Right ventricle myocardium inferior (tissue), 1 donor: ENCODE results near the gene TMA7B. TPM values are rescaled to one million over a fixed set of nuclear protein-coding genes. Genes with fewer than 3 reads are reported as not detected.

Source experiments
- ATAC-seq: fragments of 200-7000 bp; cut with Tn5 transposase; one replicate; pipeline ENCODE4 v1.9.1; 2020; ENCODE audit warnings: mild to moderate bottlenecking, moderate library complexity
- DNase-seq: peaks from one replicate; pipeline ENCODE4 v3.0.0; 2021; ENCODE audit errors: missing footprints
- intact Hi-C: fragments of 100-400 bp; cut with DNase I; formaldehyde crosslinking; loops from one replicate; pipeline ENCODE4 v1.11.0; 2022
- total RNA-seq: library from RNA; stranded (reverse); fragmentation: NEBNext Ultra II Directional; extraction: Animal tissue kit (Norgen Biotek cat#: 25700); gene quantifications from one replicate; pipeline ENCODE4 v1.2.1, GENCODE V29; 2021
- donor health status: DM: no; HTN: yes; CAD: no; lungs with severe emphysema.

Gene TMA7B
- total RNA-seq, 1 donor from 2014 or later = not detected

DNA sequence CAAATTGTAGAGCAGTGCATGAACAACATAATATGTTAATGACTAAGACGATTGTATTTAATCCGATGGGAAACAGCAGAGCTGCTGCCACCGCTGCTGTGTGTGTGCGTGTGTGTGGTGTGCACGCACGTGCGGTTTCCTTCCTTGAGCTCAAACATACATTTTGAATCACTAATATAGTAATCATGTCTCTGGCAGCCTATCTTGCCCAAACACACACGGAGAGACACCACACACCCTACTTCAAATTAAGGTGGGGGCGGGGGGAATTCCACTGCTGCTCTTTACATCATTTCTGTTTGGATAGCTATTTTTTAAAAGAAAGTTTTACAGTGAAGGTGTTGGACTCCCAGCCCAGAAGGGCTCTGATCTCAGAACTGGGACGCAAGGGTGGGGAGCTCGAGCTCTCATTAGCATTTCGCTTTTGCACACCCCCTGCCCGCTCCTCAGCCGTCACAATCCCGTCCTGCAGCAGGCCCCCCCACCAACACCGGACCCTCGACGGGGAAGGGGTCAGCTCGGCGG lies 33.9 kb downstream of the TMA7B start:
- DNase-seq (no peak), ATAC-seq (no peak)
- intact Hi-C loops = no loop called here

DNA sequence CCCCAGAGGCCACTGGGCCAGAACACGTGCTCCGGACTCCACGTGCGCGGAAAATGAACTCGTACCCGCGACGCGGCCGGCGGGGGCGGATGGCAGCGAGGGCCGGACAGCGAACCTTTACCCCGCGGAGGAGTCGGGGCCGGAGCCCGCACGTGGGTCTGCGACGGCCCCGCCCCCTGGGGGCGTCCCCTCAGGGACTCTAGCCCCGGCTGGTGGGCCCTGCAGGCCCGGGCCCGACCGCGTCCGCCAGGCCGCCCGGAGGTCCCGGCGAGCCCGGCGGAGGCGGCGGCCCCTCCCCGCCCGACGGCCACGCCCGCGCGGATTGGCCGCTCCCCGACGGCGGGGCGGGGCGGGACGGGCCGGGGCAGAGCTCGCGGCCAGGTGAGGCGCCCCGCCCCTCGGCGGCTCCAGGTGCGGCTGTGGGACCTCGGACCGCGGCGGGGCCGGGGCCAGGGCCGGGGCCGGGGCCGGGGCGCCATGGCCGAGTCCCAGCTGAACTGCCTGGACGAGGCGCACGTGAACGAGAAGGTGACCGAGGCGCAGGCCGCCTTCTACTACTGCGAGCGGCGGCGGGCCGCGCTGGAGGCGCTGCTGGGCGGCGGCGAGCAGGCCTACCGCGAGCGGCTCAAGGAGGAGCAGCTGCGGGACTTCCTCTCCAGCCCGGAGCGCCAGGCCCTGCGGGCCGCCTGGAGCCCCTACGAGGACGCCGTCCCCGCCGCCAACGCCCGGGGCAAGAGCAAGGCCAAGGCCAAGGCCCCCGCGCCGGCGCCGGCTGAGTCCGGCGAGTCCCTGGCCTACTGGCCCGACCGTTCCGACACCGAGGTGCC lies 34.6 kb downstream of the TMA7B start, which contains the start of gene FAM83F:
Gene FAM83F, plus strand, starts transcription at position 389 of the 827 bp plus-strand sequence. Its CDS starts 89 bp downstream, at position 478.
- intact Hi-C loops = no loop called here
- no peak for ATAC-seq
- DNase-seq = no peak

DNA sequence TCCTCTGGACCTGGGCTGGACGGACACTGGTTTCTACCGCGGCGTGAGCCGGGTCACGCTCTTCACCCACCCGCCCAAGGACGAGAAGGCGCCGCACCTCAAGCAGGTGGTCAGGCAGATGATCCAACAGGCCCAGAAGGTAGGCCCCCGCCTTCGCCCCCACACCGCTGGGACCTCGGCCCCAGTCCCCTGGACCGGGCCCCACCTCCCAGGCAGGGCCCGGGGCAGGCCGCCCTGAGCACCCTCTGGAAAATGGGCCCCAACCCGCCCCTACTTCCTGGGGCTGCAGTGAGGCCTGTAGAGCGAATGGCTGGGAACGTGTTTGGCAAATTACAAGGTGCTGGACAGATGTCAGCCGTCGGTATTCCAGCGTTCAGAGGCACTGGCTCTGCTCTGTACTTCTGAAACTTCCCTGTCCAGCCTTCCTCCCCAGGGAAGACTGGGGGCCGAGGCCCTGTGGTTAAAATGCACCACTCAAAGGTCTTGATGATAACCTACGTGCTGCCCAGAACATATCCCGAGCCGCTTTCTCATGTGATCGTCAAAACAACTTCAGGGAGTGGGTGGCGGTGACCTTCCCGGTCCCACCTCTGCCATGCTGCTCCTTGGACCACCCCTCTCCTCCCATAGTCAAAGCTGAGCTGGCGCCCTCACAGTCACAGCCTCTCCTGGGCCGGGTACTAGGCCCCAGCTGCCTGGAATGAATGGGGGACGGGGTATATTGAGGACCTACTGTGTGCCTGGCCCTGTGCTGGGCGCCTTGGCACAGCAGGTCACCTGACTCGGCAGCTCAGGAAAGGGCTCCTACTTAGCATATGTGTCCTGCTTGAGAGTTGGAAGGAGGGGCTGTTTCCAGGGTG lies 35.4 kb downstream of the TMA7B start:
- no peak for ATAC-seq
- intact Hi-C loops = no loop called here
- DNase-seq = no peak

DNA sequence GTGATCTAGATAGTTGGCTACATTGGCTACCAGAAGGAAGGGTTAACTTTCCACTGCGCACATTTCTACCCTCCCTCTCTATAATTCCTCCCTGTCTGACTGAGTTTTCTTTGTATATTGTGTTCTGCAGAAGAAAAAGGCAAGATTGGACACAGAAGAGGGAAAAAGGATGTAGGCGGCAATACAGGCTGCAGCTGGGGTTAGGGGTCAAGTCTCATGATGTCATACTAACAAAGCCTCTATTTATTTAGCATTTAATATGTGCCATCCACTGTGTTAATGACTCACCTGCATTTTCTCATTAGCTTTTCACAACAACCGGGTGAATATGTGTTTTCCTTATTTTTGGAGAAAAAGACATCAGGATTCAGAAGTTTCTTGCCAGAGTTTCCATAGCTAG lies 36.5 kb downstream of the TMA7B start:
- intact Hi-C loops = no loop called here
- no peak for ATAC-seq
- no peak for DNase-seq

DNA sequence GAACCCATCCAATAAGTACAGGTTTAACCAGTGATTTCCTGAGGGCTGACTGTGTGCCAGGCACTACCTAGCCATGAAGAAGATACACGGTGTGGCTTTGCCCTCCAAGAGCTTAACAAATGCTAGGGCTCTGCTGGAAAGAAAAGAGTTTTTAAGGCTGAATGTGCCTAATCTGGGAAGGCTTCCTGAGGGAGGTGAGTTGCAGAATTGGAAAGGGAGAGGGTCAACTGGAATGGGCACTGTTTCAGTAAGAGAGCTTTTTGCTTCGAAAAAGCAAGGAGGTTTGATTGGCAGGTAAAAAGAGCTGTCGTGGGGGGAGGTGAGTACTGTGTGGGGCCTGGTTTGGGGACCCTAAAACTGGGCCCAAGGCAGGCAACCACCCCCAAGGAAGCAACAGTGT lies 37.2 kb downstream of the TMA7B start:
- intact Hi-C loops = no loop called here
- ATAC-seq (no peak), DNase-seq (no peak)

DNA sequence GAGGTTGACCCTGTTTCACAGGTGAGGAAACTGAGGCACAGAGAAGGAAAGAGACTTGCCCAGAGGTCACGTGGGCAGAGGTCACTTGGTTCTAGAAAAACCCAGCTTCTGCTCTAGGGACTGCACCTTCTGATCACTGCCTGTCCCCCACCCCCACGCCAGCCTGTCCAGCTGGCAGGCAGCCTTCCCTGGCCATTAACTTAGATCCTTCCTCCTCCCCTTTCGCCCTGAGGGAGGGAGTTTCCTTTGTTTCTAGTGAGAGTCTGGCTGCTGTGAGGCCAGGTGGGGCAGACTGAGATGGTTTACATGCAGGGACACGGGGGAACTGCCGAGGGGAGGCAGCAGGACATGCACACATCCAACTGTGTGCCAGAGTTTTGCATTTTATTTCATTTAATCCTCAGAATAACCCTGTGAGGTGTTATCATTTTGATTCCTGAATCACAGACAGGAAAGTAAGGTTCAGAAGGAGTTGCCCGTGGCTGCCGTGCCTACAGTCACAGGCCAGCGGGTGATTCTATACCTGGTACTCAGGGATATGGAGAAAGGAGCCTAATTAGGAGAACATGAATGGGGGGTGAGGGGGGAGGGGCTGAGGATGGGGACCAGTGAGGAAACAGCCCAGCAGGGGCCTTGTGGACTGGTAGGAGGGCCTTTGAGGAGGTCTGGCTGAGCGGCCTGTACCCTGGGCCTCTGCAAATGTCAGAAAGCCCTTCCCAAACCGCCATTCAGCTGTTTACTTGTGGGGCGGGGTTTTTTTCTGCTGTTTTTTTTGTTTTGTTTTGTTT lies 37.9 kb downstream of the TMA7B start:
- ATAC-seq (peak; percentile 53), DNase-seq (no peak)
- intact Hi-C loops = no loop called here

DNA sequence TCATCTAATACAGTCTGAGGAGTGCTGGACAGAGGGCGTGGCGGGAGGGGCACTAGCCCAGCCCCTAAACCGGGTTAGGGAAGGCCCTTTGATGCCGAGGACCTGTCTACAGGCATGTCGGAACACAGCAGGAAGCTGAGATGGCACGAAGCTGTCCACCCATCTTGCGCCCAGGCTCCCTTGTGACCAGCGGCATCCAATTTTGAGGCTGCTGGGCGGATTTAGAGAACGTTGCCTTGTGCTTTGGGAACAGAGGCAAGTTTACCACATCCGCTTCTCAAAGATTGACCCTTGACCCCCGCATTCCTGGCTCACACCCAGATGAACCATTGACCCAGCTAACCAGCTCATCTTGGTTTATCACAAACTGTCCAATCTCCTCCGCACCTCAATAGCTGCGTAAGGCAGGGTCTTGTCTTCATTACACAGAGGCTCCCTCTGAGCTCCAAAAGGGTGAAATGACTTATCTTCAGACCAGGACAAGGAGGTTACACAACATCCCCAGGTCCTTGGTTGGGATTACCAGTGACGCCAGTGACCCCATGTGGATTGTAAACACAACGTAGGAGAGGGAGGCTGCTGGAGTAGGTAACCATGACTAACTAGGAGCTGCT lies 39.1 kb downstream of the TMA7B start:
- no peak for DNase-seq
- ATAC-seq = no peak
- intact Hi-C loops = no loop called here

DNA sequence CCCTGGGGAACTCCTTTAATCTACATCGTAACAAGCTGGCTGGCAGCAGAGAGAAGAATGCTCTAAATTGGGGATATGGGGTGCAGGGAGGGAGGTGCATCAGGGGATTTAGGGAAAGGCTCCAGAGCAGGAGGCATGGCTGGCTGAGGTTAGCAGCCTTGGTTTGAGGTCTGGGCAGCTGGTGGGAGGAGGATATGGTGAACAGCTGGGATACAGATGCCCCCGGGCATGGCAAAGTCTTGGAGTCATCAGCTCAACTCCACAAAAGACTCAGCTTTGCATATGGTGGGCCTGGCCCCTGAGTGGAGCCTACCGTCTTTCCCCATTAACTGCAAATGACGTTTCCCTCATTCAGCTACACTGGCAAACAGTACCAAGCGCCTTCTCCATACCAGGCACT lies 40.0 kb downstream of the TMA7B start:
- intact Hi-C loops = loop anchor here (5.0 kb wide), 1 partner anchor 33 kb away; no protein-coding TSS in a partner anchor
- ATAC-seq = no peak
- DNase-seq = no peak

DNA sequence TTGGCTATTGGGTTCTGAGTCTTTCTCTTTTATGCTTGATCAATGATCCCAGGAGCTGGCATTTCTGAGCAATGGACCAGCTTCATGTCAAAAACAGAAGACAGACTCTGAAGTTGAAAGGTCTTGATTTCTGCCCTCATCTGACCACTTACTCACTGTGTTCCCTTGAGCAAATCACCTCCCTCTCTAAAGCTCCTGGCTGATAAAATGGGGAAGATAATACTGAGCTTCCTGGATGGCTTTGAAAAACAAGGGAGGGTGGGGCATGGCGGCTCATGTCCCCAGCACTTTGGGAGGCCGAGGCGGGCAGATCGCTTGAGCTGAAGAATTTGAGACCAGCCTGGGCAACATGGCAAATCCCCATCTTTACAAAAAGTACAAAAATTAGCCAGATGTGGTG lies 40.9 kb downstream of the TMA7B start:
- no peak for ATAC-seq
- intact Hi-C loops = loop anchor here (5.0 kb wide), 1 partner anchor 34 kb away; no protein-coding TSS in a partner anchor
- DNase-seq = no peak

DNA sequence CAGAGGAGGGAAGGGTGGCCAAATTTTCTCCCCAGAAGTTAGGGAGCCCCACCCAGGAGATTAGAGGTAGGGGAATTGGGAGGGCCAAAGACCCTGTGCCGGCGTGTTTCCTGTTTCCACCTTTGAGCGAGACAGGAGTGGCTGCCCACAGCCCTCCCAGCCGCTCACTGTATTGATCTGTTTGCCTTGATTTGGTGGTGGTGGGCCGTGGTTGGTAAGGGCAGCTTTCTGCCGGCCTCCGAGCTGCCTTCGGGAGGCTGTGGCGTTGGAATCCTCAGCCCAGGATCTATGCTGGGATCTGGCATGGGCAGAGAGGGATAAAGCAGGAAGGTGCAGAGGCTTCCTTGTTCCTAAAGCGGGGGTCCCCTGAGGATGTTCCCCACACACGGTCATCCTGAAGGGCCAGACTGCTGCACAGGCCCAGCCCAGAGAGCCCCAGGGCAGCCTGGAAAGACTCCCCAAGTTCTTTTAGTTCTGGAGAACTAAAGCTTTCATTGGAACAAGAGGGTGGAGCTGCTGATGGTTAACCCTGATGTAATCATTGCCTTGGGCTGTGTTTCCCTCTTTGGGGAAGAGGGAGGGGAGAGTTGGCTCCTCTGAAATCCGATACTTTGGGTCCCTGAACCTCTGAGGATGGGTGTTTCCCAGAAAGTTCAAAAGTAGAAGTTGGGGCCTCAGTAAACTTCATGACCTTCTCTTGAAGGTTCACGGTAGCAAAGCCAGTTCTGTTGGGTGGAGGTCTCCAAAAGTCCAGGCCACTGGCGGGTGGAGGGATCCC lies 41.8 kb downstream of the TMA7B start:
- intact Hi-C loops = loop anchor here (5.0 kb wide), 1 partner anchor 35 kb away; no protein-coding TSS in a partner anchor
- ATAC-seq (no peak), DNase-seq (peak; percentile 26)

DNA sequence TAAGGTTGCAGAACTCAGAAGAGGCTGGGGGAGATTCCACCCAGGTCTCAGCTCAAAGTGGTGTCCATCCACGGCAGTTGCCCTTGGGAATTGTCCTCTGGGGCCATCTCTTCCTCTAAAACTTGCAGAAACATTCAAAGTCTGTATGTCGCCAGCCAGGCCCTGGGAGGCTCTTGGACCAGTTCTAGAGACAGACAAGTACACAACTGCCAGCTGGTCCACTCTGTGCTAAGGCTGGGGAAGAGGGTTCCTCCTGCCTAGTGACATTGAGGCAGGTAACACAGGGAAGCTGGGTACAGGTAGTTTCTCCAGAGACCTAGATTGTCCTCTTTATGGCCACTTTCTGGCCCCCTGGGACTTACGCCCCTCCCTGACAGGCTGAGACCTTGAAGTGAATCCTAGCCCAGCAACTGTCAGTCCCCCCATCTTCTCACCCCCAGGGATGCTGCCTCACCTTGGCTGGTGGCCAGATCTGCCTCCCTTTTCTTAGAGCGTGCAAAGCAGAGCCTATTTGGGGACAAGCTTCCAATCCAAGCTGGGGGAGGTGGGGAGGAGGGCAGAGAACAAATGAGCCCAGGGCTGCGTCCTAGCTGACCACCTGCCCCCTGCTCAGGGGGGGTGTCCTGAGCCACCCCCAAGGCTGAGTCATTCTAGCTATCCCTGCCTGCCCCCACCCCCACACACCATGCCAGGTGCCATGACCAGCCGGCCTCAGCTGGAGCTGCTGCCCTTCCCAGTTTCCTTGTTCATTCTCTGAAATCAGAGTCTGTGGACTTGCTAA lies 42.9 kb downstream of the TMA7B start:
- ATAC-seq = no peak
- intact Hi-C loops = loop anchor here (5.0 kb wide), 1 partner anchor 36 kb away; no protein-coding TSS in a partner anchor
- DNase-seq = peak; percentile 11

DNA sequence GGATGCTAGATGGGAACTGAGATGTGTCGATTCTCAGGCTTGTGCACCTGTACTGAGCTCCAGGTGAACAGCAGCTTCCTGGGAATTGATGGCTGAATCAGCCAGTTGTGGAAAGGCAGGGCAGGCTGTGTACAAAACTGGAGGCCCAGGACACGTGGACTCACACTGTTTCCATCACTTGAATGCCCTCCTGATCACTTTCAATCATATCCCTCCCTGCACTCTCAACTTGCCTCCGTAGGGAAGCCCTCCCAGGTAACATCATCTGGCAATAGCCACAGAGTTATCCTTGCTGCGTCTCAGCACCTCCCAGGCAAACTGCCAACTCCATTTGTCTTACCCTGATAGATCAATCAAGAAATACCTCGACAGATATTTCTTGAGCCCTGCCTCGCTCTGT lies 44.6 kb downstream of the TMA7B start:
- ATAC-seq (no peak), DNase-seq (peak; percentile 18)
- intact Hi-C loops = loop anchor here (5.0 kb wide), 2 partner anchors 38 to 73 kb away; no protein-coding TSS in a partner anchor

DNA sequence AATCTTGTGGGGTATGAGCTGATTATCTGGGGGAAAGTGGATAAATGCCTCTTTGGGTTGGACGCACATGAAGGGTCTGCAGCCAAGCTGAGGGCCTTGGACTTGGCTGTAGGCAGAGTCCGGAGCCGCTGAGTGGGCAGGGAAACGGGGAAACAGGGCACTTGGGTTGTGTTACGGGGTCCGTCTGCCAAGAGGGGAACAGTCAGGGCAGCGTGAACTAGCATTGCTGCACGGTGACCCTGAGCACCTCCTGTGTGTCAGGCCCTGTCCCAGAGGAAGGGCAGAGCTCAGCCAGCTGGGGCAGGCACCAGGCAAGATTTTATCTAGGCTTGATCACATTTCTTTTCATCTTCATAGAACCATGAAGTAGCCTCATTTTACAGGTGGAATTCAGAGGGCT lies 46.4 kb downstream of the TMA7B start:
- intact Hi-C loops = loop anchor here (5.0 kb wide), 1 partner anchor 74 kb away; no protein-coding TSS in a partner anchor
- no peak for ATAC-seq
- peak; percentile 16 for DNase-seq

DNA sequence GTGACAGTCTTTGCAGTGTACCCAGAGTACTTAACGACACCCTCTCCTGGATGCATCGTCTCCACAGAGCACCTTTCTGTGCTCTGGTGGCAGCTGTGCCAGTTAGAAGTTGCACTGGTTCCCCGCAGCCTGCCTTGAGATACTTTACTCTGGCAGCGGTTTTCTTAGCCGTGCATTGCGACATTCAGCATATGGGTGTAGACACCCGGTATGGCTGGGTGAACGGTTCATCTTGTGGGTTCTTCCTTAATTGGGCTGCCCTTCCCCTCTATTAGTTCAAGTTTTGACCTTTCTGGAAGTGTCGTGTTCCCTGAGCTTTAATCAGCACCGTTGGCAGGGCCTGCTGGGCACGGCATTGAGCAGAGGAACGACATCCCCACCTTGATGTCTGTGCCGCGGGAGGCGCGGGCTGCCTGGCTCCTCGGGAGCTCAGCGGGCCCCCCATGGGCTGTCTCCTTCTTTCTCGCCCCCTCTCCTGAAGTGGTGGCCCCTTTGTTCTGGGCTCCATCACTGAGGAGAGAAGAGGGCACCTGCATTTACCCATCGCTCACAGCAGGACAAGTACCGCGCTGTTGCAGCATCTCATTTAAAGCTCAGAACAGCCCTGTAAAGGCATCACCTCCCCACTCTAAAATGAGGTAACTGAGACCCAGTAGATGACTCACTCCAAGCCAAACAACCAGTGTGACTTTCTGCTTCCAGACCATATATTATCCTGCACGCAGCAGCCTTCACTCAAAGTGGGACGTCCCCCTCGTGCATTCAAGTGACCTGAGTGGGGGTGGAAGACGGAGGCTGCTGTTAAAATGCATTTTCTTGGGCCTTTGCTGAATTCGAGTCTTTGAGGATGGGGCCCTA lies 47.9 kb downstream of the TMA7B start:
- DNase-seq (peak; percentile 43), ATAC-seq (no peak)
- intact Hi-C loops = loop anchor here (5.0 kb wide), 1 partner anchor 76 kb away; no protein-coding TSS in a partner anchor

DNA sequence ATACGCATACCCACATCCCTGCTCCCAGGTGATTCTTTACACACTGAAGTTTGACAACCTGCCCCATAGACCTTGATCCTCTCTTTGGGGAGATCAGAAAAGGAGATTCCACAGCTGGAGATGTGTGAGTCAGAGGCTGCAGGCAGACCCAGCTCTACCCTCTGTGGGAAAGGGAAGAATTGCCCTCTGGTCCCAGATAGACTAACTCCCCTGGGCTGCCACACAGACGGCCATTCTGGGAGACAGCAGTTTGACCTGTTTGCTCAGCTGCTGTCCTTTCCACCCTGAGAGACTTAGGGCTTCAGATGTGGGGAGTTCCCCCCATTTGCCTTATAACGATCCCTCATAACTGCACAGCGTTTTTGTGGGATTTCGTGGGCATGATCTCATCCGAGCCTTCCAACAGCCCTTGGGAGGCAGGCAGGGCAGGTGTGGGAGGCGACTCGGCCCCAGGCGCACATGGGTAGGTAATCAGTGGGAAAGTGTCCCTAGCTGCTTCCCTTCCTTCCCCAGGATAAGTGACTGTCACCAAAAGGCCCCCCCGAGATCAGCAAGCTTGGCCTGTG lies 48.6 kb downstream of the TMA7B start:
- no peak for ATAC-seq
- peak; percentile 25 for DNase-seq
- intact Hi-C loops = loop anchor here (5.0 kb wide), 1 partner anchor 77 kb away; no protein-coding TSS in a partner anchor
